SK-N-MC (cell line): ENCODE results near the gene AKT1.

ENCODE experiments used
- EZH2 ChIP-seq: fragments of 200-600 bp; sonication (generic); IDR thresholded peaks from one replicate; pipeline ENCODE4 v1.6.1; 2017; ENCODE audit warnings: antibody characterized with exemption
- POLR2AphosphoS5 ChIP-seq: IDR thresholded peaks from 2 replicates; pipeline ENCODE4 v1.6.1; 2012; ENCODE audit warnings: mild to moderate bottlenecking, low read depth, low read length, borderline replicate concordance

DNA sequence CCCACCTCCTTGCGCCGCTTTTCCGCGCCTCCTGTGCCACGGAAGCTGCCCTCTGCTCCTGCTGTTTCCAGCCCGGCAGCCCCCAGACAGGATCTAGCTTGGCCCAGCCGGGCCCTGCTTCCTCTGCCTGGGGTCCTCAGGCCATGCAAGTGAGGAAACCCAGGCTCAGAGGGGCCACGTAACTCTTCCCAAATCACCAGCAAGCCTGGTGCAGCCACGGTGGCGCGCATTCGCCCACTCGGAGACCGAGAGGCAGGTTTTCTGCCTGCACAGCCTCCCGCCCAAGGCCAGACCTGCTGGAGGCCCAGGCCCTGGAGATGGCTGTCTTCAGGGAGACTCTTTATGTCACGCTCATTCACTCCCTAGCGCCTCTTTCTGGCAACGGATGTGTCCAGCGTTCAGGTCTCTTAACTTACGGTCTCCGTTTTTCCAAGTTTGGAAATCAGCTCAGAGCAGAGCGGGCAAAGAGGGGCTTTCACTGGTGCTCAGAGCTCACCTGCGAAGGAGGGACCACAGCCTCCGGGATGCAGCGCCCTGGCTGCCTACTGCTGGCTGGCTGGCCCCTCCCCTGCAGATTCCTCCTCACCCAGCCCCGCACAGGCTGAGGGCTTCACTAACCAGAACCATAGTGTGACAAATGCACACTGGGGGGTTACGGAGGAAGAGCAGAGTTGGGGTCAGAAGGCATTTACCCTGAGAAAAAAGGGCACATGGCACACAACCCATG lies 48.9 kb upstream of the AKT1 start:
- TF ChIP-seq EZH2 (no peak), POLR2AphosphoS5 (no peak)
